Thyroid gland (tissue), 4 donors: ENCODE results near the gene DHRS3. TPM values are rescaled to one million over a fixed set of nuclear protein-coding genes. Genes with fewer than 3 reads are reported as not detected.

Experiments
- DNase-seq, 2 donors: peaks; one replicate each; pipeline ENCODE4 v3.0.0-alpha.2; 2019
- H3K27ac ChIP-seq, 3 donors: fragments of 200-600 bp; sonication (generic); 1 replicate in 2 of 3; 2 replicates in 1 of 3; pipeline ENCODE4 v1.5.1; 2016 to 2019; ENCODE audit warnings: mild to moderate bottlenecking in 1 of 3, moderate library complexity in 1 of 3
- H3K27me3 ChIP-seq: fragments of 200-600 bp; sonication (generic); one replicate; pipeline ENCODE4 v1.5.1; 2019
- H3K36me3 ChIP-seq, 2 donors: fragments of 200-600 bp; sonication (generic); one replicate each; pipeline ENCODE4 v1.5.1; 2016 to 2019
- H3K4me1 ChIP-seq, 2 donors: fragments of 200-600 bp; sonication (generic); one replicate each; pipeline ENCODE4 v1.5.1; 2017 to 2019
- H3K4me3 ChIP-seq, 3 donors: fragments of 200-600 bp; sonication (generic); replicated peaks in 1 of 3; 1 replicate in 2 of 3; 2 replicates in 1 of 3; pipeline ENCODE4 v1.5.1; 2016; ENCODE audit warnings: mild to moderate bottlenecking in 1 of 3
- H3K9me3 ChIP-seq: fragments of 200-600 bp; sonication (generic); one replicate; pipeline ENCODE4 v1.5.1; 2017
- POLR2A ChIP-seq, 2 donors: fragments of 450-650 bp; IDR thresholded peaks; one replicate each; pipeline ENCODE4 v1.6.1; 2017; ENCODE audit warnings: antibody characterized with exemption in 2 of 2, mild to moderate bottlenecking in 2 of 2, moderate library complexity in 1 of 2
- WGBS, 2 donors: methylation state at CpG; one replicate each; pipeline ENCODE4 v1.1.5; 2017; 5-methylcytosine and 5-hydroxymethylcytosine counted together
- intact Hi-C: fragments of 100-400 bp; cut with DNase I; formaldehyde crosslinking; loops from one replicate; pipeline ENCODE4 v1.15.1; 2023
- total RNA-seq, 4 donors: library from RNA; depleted of rRNA; stranded (reverse); fragments of >200 nt; gene quantifications; one replicate each; pipeline ENCODE4 v1.2.3, GENCODE V29; 2016
- TF ChIP-seq, protein P1 (sequence below), 6 experiments: fragments of 200-600 bp in 3 of 6; fragments of 450-650 bp in 3 of 6; sonication (generic) in 3 of 6; IDR thresholded peaks; one replicate each; pipeline ENCODE4 v1.5.1; 2016 to 2019; ENCODE audit warnings: antibody characterized with exemption in 6 of 6, mild to moderate bottlenecking in 2 of 6, inconsistent platforms in 1 of 6, moderate library complexity in 1 of 6

Gene DHRS3
- total RNA-seq, 4 donors from 2014 or later, result 181 to 304 (median 268) TPM

DNA sequence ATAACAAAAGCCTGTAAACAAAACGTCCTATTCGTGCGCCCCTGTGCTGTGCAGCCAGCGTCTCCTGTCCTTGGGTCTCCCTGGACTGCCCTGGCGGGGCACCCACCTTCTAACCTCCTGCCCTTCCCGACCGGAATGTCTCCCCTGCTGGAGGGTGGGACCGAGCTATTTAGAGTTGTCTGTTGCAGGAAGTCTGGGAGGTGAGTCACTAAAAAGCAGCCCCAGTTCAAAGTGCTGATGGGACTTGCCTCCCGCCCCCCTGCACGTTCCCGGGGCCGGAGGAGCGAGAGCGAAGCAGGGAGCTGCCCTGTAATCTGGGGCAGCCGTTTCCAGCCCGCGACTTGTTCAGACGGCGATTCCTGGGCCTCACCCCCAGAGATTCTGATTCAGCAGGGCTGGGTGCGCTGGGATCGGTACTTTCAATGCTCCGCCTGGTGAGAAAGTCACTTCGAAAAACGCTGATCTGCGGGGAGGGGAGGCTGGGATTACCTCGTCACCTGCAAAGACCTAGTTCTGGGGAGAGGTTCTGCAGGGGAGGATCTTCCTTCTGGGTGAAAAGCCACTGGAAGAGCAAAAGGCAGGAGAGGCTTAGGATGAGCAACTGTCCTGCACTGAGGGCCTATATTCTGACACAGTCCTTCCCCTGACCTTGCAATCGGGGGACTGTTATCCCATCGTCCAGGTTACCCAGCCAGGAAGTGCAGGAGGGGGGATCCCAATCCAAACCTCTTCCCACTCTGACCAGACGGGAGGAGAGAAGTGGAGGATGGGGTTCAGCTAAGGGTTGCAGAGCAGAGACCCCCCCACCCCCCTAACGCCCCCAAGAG, 1.2 kb upstream of the DHRS3 start:
- intact Hi-C loops, result no loop called here
- H3K27me3 ChIP-seq, result no peaks in the 10 kb centered on the region
- no peaks in the 10 kb centered on the region for H3K36me3 ChIP-seq
- TF ChIP-seq POLR2A (IDR thresholded peaks at IDR 0.05), result peak in 1 of 2 donors; percentile 3
- TF ChIP-seq, protein P1, sequence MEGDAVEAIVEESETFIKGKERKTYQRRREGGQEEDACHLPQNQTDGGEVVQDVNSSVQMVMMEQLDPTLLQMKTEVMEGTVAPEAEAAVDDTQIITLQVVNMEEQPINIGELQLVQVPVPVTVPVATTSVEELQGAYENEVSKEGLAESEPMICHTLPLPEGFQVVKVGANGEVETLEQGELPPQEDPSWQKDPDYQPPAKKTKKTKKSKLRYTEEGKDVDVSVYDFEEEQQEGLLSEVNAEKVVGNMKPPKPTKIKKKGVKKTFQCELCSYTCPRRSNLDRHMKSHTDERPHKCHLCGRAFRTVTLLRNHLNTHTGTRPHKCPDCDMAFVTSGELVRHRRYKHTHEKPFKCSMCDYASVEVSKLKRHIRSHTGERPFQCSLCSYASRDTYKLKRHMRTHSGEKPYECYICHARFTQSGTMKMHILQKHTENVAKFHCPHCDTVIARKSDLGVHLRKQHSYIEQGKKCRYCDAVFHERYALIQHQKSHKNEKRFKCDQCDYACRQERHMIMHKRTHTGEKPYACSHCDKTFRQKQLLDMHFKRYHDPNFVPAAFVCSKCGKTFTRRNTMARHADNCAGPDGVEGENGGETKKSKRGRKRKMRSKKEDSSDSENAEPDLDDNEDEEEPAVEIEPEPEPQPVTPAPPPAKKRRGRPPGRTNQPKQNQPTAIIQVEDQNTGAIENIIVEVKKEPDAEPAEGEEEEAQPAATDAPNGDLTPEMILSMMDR (IDR thresholded peaks at IDR 0.05), result peak in 1 of 6 experiments; percentile 1
- DNase-seq, result peak; percentile 51 to 62
- 56 to 63% methylated on average over 30 of the region's 30 CpGs for WGBS, 2 donors
- H3K27ac ChIP-seq, result peak overlapping the region; percentile 99
- peaks cover 54 to 62% of the 10 kb centered on the region in 2 donors for H3K4me1 ChIP-seq
- peak overlapping the region in 1 of 3 donors; percentile 80 for H3K4me3 ChIP-seq
- H3K9me3 ChIP-seq, result no peaks in the 10 kb centered on the region

DNA sequence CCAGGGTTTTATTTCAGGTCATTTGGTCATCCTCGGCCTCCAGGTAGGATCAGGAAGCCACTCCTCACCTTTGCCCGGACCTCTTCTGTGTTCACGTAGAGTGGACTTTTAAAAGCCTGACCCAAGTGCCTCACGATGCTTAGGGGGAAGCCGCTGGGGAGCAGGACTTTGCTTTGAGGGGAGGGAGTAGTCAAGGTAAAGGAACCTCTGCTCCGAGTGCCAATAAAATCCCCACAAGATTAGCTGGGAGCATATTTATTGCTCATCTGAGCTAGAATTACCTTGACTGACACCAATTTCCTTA, 603 bp upstream of the DHRS3 start:
- peak overlapping the region; percentile 99 for H3K27ac ChIP-seq
- WGBS, 2 donors, result 10 to 14% methylated on average over 6 of the region's 6 CpGs
- TF ChIP-seq, protein P1 (IDR thresholded peaks at IDR 0.05), result no peak
- TF ChIP-seq POLR2A (IDR thresholded peaks at IDR 0.05), result no peak
- peaks cover 58 to 64% of the 10 kb centered on the region in 2 donors for H3K4me1 ChIP-seq
- H3K27me3 ChIP-seq, result no peaks in the 10 kb centered on the region
- intact Hi-C loops, result no loop called here
- H3K4me3 ChIP-seq, result peak overlapping the region in 2 of 3 donors; percentile 80 to 87
- no peaks in the 10 kb centered on the region for H3K36me3 ChIP-seq
- no peaks in the 10 kb centered on the region for H3K9me3 ChIP-seq
- DNase-seq, result no peak

DNA sequence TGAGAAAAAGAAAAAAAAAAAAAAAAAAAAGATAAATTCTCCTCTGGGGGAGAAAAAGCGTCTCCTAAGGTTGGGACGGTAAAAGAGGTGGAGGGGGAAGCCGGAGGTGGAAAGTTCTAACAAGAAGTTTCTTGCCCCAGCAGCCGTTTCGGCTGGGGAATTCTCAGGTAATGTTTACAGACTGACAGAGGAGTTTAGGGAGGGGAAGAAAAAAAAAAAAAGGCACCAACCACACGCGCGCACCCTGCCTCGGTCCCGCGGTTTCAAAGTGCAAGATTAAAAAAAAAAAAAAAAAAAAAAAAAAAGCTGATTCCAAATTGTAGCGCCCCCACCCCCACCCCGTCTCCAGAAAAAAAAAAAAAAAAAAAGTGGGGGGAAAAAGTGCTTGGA, 504 bp downstream of the DHRS3 start:
- no peaks in the 10 kb centered on the region for H3K9me3 ChIP-seq
- intact Hi-C loops, result no loop called here
- H3K36me3 ChIP-seq, result no peaks in the 10 kb centered on the region
- peak; percentile 51 to 54 for DNase-seq
- H3K4me1 ChIP-seq, result peaks cover 55 to 57% of the 10 kb centered on the region in 2 donors
- TF ChIP-seq, protein P1 (IDR thresholded peaks at IDR 0.05), result no peak
- no peak for TF ChIP-seq POLR2A (IDR thresholded peaks at IDR 0.05)
- H3K4me3 ChIP-seq, result peak overlapping the region; percentile 77 to 91 (median 80)
- H3K27me3 ChIP-seq, result no peaks in the 10 kb centered on the region
- WGBS, 2 donors, result 0 to 2% methylated on average over 13 of the region's 13 CpGs
- peak overlapping the region; percentile 99 for H3K27ac ChIP-seq

DNA sequence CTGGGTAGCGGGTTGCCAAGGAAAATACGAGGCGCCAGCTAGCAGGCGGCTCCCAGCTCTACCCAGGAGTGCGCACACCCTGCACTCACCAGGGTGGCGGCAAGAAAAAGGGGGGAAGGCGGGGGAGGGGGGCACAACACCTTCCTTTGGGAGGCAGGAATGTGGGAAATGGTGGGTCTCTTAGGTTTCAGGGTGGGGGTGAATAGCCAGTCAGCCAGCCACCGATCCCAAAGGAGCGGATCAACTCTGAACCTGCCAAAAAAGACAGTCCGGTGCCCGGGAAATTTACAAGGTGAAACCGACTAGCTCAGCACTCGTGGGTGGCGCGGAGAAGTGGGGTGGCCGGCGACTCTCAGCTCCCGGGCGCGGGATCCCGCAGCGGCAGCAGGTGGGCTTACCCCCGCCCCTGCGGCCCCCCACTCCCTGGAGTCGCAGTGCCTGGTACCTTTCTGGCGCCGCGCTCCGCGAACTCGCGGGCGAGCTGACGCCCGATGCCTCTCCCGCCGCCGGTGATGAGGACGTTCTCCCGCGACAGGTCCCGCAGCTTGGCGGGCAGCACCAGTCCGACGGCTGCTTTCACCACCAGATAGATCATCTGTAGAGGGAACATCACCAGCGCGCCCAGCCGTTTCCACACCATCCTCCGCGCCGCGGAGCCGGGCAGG, 1.2 kb downstream of the DHRS3 start:
- WGBS, 2 donors, result 1 to 2% methylated on average over 25 to 41 of the region's 53 CpGs
- TF ChIP-seq, protein P1 (IDR thresholded peaks at IDR 0.05), result no peak
- TF ChIP-seq POLR2A (IDR thresholded peaks at IDR 0.05), result no peak
- Histone ChIP-seq H3K4me1 (peaks cover 53 to 54% of the 10 kb centered on the region in 2 donors), H3K9me3 (no peaks in the 10 kb centered on the region), H3K4me3 (peak overlapping the region; percentile 77 to 91 (median 80)), H3K27ac (peak overlapping the region; percentile 99), H3K36me3 (peaks cover 0 to 5% of the 10 kb centered on the region in 2 donors), H3K27me3 (no peaks in the 10 kb centered on the region)
- DNase-seq, result peak; percentile 50 to 63
- intact Hi-C loops, result no loop called here
